Stimulated activated naive CD8-positive, alpha-beta T cell treated with anti-CD3 and anti-CD28 coated beads, Interleukin-15, Interleukin-2, amounts not matched to agents 100 ng/mL and 50 ng/mL, for 24 hours (primary cell): ENCODE data around the gene NRG3.

Experiments used
- H3K27ac Mint-ChIP-seq: one replicate; pipeline ENCODE4 v1.8.0; 2021; ENCODE audit warnings: mild to moderate bottlenecking, mixed read lengths
- H3K27me3 Mint-ChIP-seq: one replicate; pipeline ENCODE4 v1.8.0; 2021; ENCODE audit warnings: mixed read lengths
- H3K36me3 Mint-ChIP-seq: one replicate; pipeline ENCODE4 v1.8.0; 2021; ENCODE audit warnings: low read depth, mixed read lengths
- H3K4me1 Mint-ChIP-seq: one replicate; pipeline ENCODE4 v1.8.0; 2021; ENCODE audit warnings: low read depth, mixed read lengths
- H3K4me3 Mint-ChIP-seq: one replicate; pipeline ENCODE4 v1.8.0; 2021; ENCODE audit warnings: mild to moderate bottlenecking, mixed read lengths
- H3K9me3 Mint-ChIP-seq: one replicate; pipeline ENCODE4 v1.8.0; 2021; ENCODE audit warnings: mixed read lengths

NRG3 gene

DNA sequence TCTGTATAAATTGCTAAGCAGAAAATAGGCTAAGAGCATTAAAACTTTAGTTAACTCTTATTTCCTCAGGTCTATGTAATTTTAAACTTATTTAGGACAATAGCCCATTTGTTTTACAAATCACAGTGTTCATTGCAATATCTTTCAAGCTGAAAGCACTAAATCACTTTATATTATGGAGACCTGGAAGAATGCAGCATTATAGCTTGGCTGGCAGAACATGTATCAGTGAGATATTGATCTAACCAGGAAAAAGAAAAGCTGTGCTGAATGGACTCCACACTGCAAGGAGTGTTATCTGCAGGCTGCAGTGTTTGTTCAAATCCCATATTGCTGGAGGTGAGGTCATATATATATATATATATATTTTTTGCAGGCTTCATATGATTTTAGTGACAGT, 517.5 kb downstream of the NRG3 start:
- no peaks in the 10 kb centered on the region for H3K36me3 Mint-ChIP-seq
- peaks cover 4% of the 10 kb centered on the region for H3K9me3 Mint-ChIP-seq
- no peaks in the 10 kb centered on the region for H3K4me1 Mint-ChIP-seq
- H3K27ac Mint-ChIP-seq, result no peak overlapping the region
- H3K4me3 Mint-ChIP-seq, result no peak overlapping the region
- H3K27me3 Mint-ChIP-seq, result no peaks in the 10 kb centered on the region

DNA sequence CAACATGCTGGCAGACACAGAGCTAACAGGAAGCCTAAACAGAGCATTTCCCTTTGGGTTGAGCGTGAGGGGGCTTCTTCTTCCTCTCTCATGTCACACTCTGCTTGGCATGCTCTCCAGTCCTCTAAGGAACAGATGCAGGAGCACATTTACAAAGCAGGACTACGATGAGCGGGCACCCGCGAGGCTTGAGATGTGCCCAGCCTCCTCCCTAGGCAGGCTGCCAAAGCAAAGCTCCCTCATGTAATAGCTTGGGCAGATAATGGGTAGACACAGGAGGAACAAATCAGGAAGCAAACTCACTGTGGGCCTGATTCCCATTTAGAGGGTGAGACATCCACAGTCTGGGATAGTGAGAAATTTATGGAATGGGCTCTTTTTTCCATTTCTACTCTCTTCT, 519.1 kb downstream of the NRG3 start:
- Mint-ChIP-seq H3K36me3 (no peaks in the 10 kb centered on the region), H3K27me3 (no peaks in the 10 kb centered on the region), H3K4me1 (no peaks in the 10 kb centered on the region), H3K9me3 (peaks cover 4% of the 10 kb centered on the region), H3K27ac (no peak overlapping the region), H3K4me3 (no peak overlapping the region)

DNA sequence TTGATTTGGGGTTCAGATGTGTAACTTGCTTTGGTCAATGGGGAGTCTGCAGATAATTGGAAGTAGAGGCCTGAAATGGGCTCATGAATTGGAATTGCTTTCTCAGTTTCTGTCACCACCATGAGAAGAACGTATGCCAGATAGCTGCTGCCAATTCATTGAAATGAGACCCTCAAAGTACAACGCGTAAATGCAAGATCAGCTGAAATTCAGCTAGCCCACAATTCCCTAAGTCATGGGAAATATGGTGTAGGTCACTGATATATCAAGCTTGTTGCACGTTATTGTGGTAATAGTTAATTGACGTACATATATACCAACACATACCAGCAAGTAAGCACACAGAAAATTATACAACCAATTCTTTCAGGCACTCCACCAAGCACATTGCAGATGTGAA, 520.0 kb downstream of the NRG3 start:
- H3K4me1 Mint-ChIP-seq, result no peaks in the 10 kb centered on the region
- no peaks in the 10 kb centered on the region for H3K27me3 Mint-ChIP-seq
- no peak overlapping the region for H3K4me3 Mint-ChIP-seq
- no peaks in the 10 kb centered on the region for H3K36me3 Mint-ChIP-seq
- no peak overlapping the region for H3K27ac Mint-ChIP-seq
- H3K9me3 Mint-ChIP-seq, result peaks cover 4% of the 10 kb centered on the region

DNA sequence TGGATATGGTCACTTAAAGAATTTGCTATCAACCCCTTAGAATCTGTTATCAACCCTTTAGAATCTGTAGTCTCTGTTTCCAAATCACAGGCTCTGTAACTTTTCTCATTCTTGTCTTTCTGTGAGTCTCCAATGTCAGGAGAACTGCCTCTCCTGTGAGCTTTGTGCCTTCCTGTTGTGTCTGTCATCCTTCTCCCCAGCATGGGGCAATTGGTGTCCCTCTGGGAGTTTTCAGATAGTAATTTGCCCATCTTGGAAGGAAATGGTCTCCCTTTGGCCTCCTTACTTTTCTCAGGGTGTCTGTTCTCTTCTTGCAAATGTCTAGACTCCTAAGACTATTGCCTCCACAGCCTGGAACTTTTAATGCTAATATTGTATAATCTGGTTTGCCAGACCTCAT, 521.9 kb downstream of the NRG3 start:
- no peak overlapping the region for H3K27ac Mint-ChIP-seq

DNA sequence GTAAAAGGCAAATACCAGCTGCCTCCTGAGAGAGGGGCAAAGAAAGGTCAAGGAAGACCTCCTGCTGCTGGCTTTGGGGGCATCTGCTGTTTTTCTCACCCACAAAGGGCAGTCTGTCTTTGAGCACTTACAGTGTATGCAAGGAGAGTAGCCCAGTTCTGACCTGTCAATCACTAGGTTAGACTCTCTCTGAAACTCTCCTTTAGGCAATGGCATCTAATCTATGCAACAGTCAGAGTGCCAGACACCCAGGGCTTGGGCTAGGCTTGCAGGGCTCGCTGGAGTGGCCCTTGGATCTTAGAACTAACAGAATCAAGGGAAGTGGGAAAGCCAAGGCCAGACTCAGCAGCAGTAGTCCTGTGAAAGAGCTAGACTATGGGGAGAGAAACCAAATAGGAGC, 522.9 kb downstream of the NRG3 start:
- no peaks in the 10 kb centered on the region for H3K36me3 Mint-ChIP-seq
- H3K27me3 Mint-ChIP-seq, result no peaks in the 10 kb centered on the region
- no peaks in the 10 kb centered on the region for H3K4me1 Mint-ChIP-seq
- H3K4me3 Mint-ChIP-seq, result no peak overlapping the region
- no peaks in the 10 kb centered on the region for H3K9me3 Mint-ChIP-seq
- H3K27ac Mint-ChIP-seq, result no peak overlapping the region

More for the DNA sequence above, 521.9 kb downstream of the NRG3 start:
- no peaks in the 10 kb centered on the region for H3K9me3 Mint-ChIP-seq
- H3K36me3 Mint-ChIP-seq, result no peaks in the 10 kb centered on the region
- H3K27me3 Mint-ChIP-seq, result no peaks in the 10 kb centered on the region
- H3K4me3 Mint-ChIP-seq, result no peak overlapping the region
- no peaks in the 10 kb centered on the region for H3K4me1 Mint-ChIP-seq

DNA sequence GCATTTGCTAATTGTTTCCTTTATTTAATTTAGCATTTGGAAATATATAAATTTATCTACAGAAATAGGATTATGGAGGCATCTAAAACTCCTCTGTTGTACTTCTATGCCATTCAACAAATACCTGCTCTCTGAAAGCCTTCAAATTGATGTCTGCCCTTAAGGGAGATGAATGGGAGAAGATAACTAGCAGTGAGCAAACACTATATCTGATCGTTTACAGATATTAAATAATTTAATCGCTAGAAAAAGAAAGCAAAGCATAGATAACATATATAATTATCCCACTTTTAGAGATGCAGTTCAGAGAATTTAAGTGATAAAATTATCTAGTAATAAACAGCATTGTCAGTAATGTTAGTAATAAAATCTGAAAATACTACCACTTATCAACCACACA, 524.9 kb downstream of the NRG3 start:
- no peaks in the 10 kb centered on the region for H3K9me3 Mint-ChIP-seq
- no peaks in the 10 kb centered on the region for H3K4me1 Mint-ChIP-seq
- H3K4me3 Mint-ChIP-seq, result no peak overlapping the region
- H3K27ac Mint-ChIP-seq, result no peak overlapping the region
- H3K36me3 Mint-ChIP-seq, result no peaks in the 10 kb centered on the region
- H3K27me3 Mint-ChIP-seq, result no peaks in the 10 kb centered on the region

DNA sequence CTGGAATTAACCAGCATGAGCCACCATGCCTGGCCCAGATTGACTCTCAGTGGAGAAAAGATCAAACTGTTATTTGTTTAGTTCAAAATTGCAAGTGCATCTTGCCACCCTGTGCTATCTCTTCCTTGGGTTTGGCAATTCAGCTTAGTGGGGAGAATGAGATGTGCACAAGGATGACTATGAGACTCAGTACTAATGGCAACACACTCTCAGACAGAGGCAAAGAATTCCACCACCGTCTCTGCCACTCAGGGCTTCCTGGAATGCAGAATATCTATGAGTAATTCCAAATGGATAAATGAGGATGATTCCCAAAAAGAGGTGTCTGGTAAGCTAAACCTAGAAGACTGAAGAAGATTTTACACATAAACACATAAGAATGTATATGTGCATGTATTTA, 525.8 kb downstream of the NRG3 start:
- Mint-ChIP-seq H3K4me1 (no peaks in the 10 kb centered on the region), H3K36me3 (no peaks in the 10 kb centered on the region), H3K9me3 (peaks cover 4% of the 10 kb centered on the region), H3K27me3 (no peaks in the 10 kb centered on the region), H3K4me3 (no peak overlapping the region), H3K27ac (no peak overlapping the region)

DNA sequence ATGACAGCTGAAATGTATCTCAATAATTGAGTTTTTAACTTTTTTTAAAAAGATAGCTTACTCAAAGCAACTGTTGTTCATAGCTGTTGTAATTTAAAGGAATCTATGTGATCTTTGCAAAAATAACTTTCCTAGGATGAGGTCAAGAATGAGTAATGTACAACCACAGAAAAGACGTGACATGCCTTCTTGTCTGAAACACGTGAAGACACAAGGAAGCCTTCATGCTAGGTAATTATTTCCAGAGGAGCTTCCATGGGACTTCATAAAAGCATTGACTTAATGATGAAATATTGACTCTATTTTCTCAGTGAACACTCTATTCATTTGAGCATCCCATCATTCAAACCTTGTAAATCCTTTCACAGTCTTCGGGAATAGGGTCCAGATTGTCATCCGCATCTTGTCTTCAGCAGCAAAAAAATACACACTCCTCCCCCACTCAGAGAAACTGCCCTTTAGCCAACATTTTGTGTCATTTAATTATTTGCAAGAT, 528.0 kb downstream of the NRG3 start:
- H3K27ac Mint-ChIP-seq, result no peak overlapping the region
- no peaks in the 10 kb centered on the region for H3K4me1 Mint-ChIP-seq
- no peak overlapping the region for H3K4me3 Mint-ChIP-seq
- H3K9me3 Mint-ChIP-seq, result peaks cover 4% of the 10 kb centered on the region
- H3K36me3 Mint-ChIP-seq, result no peaks in the 10 kb centered on the region
- H3K27me3 Mint-ChIP-seq, result no peaks in the 10 kb centered on the region

DNA sequence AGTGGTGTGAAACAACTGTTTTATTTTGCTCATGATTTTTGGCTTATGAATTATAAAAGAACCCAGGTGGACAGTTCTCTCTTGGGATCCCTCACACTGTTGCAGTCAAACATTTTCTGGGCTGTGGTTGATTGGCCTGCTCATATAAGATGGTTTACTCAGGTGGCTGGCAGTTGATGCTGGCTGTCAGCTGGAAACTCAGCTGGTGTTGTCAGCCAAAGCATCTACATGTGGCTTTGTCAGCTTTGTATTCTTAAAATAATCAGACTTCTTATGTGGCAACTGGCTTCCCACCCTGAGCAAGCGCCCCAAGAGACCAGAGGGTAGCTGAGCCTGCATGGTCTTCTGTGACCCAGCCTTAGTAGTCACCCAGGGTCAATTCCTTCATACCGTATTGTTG, 534.7 kb downstream of the NRG3 start:
- Mint-ChIP-seq H3K4me1 (no peaks in the 10 kb centered on the region), H3K36me3 (no peaks in the 10 kb centered on the region), H3K4me3 (no peak overlapping the region), H3K9me3 (peaks cover 4% of the 10 kb centered on the region), H3K27me3 (no peaks in the 10 kb centered on the region), H3K27ac (no peak overlapping the region)

DNA sequence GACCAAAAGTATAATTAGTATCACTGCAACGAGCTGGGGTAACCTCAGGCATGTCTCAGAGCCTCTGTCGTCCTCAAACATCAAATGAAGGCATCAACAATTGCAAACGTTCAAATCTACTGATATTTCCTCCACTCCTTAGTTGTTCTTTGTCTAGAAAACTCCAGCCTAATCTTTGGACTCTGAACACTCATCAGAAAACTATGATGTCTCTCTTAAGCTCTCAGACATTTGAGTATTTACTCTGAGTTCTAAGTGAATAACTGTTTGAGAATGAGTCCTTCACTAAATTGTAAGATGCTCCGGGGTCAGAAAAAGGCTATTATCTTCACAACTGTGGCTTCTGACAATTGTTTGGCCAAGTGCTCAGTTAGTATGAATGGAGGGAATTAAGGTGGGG, 536.4 kb downstream of the NRG3 start:
- no peaks in the 10 kb centered on the region for H3K36me3 Mint-ChIP-seq
- H3K9me3 Mint-ChIP-seq, result no peaks in the 10 kb centered on the region
- no peaks in the 10 kb centered on the region for H3K27me3 Mint-ChIP-seq
- H3K4me1 Mint-ChIP-seq, result no peaks in the 10 kb centered on the region
- no peak overlapping the region for H3K4me3 Mint-ChIP-seq
- H3K27ac Mint-ChIP-seq, result no peak overlapping the region

DNA sequence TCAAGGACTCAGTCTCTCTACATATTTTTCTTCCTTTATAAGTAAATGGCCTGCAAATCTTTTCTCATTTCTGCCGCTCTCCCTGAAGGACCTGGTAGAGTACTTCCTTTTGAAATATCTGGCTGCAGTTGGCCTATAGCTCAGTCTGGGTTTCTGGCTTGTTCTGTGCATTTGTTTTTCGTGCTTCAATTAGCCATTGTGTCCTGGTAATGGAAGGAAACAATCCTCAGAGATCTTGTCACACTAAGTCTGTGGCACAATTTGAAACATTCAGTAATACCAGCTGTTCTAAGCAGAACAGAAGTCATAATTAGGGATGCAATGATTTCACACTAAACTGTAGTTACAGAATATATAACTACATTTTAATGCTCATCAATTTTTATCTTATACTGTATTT, 545.0 kb downstream of the NRG3 start:
- Mint-ChIP-seq H3K4me1 (no peaks in the 10 kb centered on the region), H3K9me3 (no peaks in the 10 kb centered on the region), H3K27ac (no peak overlapping the region), H3K27me3 (no peaks in the 10 kb centered on the region), H3K4me3 (no peak overlapping the region), H3K36me3 (no peaks in the 10 kb centered on the region)

DNA sequence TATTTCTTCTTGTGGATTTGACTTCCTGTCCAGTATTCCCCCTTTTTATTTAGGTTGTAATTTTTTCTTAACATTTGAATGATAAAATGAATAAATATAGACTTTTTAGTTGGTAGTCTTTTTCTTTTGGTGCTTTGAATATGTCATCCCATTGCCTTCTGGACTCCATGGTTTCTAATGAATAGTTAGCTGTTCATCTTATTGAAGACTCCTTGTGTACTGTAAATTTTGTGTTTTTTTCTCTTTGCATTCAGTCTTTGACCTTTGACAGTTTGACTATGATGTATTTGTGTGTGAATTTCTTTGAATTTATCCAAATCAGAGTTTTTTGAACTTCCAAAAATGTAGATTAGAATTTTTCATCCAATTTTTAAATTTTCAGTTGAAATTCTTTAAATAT, 554.3 kb downstream of the NRG3 start:
- H3K36me3 Mint-ChIP-seq, result no peaks in the 10 kb centered on the region
- H3K9me3 Mint-ChIP-seq, result peaks cover 26% of the 10 kb centered on the region
- H3K4me3 Mint-ChIP-seq, result no peak overlapping the region
- H3K27me3 Mint-ChIP-seq, result no peaks in the 10 kb centered on the region
- H3K27ac Mint-ChIP-seq, result no peak overlapping the region
- no peaks in the 10 kb centered on the region for H3K4me1 Mint-ChIP-seq

DNA sequence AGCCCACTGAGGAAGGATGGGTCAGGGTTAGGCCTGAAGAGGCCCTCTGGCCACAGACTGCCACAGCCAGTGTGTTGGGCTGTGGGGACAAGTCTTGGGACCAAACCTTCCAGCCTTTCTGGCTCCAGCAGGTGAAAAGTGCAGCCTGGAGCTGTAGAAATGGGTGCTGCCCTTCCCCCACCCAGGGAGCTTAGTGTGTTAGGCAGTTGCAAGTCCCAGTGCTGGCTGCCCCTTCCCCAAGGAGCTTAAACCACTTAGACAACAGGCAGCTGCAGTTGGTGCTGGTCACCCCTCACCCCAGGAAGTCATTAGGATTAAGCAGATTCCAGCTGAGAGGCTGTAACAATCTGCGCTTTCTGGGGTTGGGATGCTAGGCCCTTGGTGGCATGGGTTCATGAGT, 563.3 kb downstream of the NRG3 start:
- H3K9me3 Mint-ChIP-seq, result peaks cover 15% of the 10 kb centered on the region
- no peaks in the 10 kb centered on the region for H3K4me1 Mint-ChIP-seq
- H3K27ac Mint-ChIP-seq, result no peak overlapping the region
- no peaks in the 10 kb centered on the region for H3K27me3 Mint-ChIP-seq
- no peaks in the 10 kb centered on the region for H3K36me3 Mint-ChIP-seq
- no peak overlapping the region for H3K4me3 Mint-ChIP-seq

DNA sequence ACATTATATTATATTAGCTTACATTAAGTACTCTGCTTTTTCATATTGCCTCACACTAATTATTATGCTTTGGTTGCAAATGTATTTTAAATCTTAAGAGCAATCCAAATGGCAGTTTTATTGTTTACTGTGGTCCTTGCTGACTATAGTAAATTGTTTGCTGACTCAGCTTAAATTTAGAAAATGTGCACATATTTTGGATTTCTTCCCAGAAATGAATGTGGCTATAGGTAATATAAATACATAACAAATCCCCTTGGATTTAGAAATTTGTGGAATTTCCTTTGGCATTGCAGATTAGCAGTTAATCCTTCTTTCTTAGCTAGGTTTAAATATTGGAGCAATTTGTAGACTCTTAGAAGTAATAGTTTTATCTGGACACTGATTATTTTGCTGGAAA, 565.8 kb downstream of the NRG3 start:
- Mint-ChIP-seq H3K36me3 (no peaks in the 10 kb centered on the region), H3K9me3 (peaks cover 15% of the 10 kb centered on the region), H3K4me3 (no peak overlapping the region), H3K27ac (no peak overlapping the region), H3K27me3 (no peaks in the 10 kb centered on the region), H3K4me1 (no peaks in the 10 kb centered on the region)

DNA sequence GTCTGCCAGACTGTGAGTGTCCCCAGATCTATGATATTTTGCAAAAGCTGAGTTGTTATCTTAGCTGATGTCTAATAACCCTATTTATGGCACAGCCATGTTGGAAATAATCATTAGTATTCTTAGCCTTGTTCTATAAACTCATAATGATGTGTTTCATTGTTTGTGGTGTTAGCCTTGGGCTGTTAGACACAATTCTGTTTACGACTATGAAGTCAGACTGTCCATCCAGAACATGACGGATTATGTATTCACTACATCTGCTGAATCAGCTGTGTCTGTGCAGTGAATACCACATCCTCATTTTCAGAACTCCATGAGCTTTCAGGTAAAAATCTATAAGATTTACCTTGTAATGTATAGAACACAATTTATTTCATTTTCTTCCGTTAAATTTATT, 577.1 kb downstream of the NRG3 start:
- Mint-ChIP-seq H3K4me1 (no peaks in the 10 kb centered on the region), H3K27me3 (no peaks in the 10 kb centered on the region), H3K4me3 (no peak overlapping the region), H3K36me3 (no peaks in the 10 kb centered on the region), H3K9me3 (peaks cover 4% of the 10 kb centered on the region), H3K27ac (no peak overlapping the region)

DNA sequence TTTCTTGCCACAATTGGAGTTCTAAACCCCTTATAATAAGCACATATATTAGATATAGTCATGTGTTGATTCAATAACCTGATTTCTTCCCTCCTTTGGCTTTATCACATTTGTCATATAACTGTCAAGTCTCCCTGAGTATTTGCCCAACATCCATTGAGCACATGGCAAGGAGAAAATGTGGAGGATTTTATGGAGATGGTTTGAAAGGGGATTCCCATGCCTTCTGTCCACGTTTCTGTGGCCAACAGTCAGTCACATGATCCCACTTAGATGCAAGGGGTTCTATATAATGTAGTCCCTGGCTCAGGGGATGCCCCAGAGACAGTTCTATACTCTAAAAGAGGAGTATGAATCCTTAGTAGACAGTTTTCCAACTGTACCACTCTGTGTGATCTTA, 577.7 kb downstream of the NRG3 start:
- Mint-ChIP-seq H3K9me3 (peaks cover 4% of the 10 kb centered on the region), H3K4me1 (no peaks in the 10 kb centered on the region), H3K27me3 (no peaks in the 10 kb centered on the region), H3K36me3 (no peaks in the 10 kb centered on the region), H3K4me3 (no peak overlapping the region), H3K27ac (no peak overlapping the region)
